T follicular helper cell (primary cell): Measurements from ENCODE around the gene UNC13B.
"Not testable (repeated sequence)": the region's sequence is repeated elsewhere in the genome, so short reads cannot be mapped to it uniquely, and the experiment has no call there.

Experiments
- DNase-seq: peaks from one replicate; pipeline ENCODE4 v3.0.0-alpha.2; 2020; ENCODE audit warnings: low read depth
- total RNA-seq, 2 experiments: gene quantifications; one replicate each; lab custom pipeline; 2026; lab: John Stamatoyannopoulos, UW

The UNC13B gene
- total RNA-seq = 6.4 to 7.3 reads per million in 2 experiments

- DNase-seq = peak; percentile 68
Observed at GRCh38 chr9:35161713-35162604, at the start of gene UNC13B. TSS of gene UNC13B (plus strand) at chr9:35162009. CDS start at chr9:35162284, 275 bp downstream.

- DNase-seq = no peak
Observed at GRCh38 chr9:35112257-35113020, 49.4 kb upstream of the UNC13B start.

GRCh38 chr9:35114113-35114839 is 47.5 kb upstream of the UNC13B start:
- peak; percentile 64 for DNase-seq

- no peak for DNase-seq
Observed at GRCh38 chr9:35114840-35115628, 46.8 kb upstream of the UNC13B start.

GRCh38 chr9:35115680-35116538 is 45.9 kb upstream of the UNC13B start, which contains the start of gene ATOSB:
TSS of gene ATOSB (minus strand) at chr9:35115862. CDS start at chr9:35108274, 7,588 bp downstream.
- peak; percentile 87 for DNase-seq

GRCh38 chr9:35116539-35116897 is 45.3 kb upstream of the UNC13B start:
- DNase-seq = no peak

GRCh38 chr9:35116898-35117551 is 44.8 kb upstream of the UNC13B start:
- peak; percentile 86 for DNase-seq

- DNase-seq = no peak
Observed at GRCh38 chr9:35134920-35135319, 26.9 kb upstream of the UNC13B start.

- no peak for DNase-seq
Observed at GRCh38 chr9:35135988-35136387, 25.8 kb upstream of the UNC13B start.

GRCh38 chr9:35136866-35137265 is 24.9 kb upstream of the UNC13B start:
- no peak for DNase-seq

- no peak for DNase-seq
Observed at GRCh38 chr9:35140093-35140492, 21.7 kb upstream of the UNC13B start.

GRCh38 chr9:35142037-35142436 is 19.8 kb upstream of the UNC13B start:
- DNase-seq = no peak

GRCh38 chr9:35147941-35148563 is 13.8 kb upstream of the UNC13B start:
- not testable (repeated sequence) for DNase-seq

GRCh38 chr9:35152926-35153325 is 8.9 kb upstream of the UNC13B start:
- no peak for DNase-seq

- DNase-seq = no peak
Observed at GRCh38 chr9:35156781-35157180, 5.0 kb upstream of the UNC13B start.

- DNase-seq = not testable (repeated sequence)
Observed at GRCh38 chr9:35157836-35158235, 4.0 kb upstream of the UNC13B start.

GRCh38 chr9:35158501-35159280 is 3.1 kb upstream of the UNC13B start:
- no peak for DNase-seq

- DNase-seq = no peak
Observed at GRCh38 chr9:35162605-35163315, 951 bp downstream of the UNC13B start.
